Bronchial epithelial cell (primary cell): ENCODE data around the gene TMEM135. TPM values are rescaled to one million over a fixed set of nuclear protein-coding genes. Genes with fewer than 3 reads are reported as not detected.

Source experiments
- DNase-seq: peaks from one replicate; pipeline ENCODE4 v3.0.0-alpha.2; 2010; ENCODE audit warnings: low read depth
- FAIRE-seq: peaks from 2 replicates; lab custom pipeline; 2011; peaks lifted over from hg19 to GRCh38; lab: Jason Lieb, UNC
- H3K27me3 ChIP-seq: 2 replicates; pipeline ENCODE4 v1.5.1; 2011; ENCODE audit warnings: low read length; ENCODE audit not compliant: control insufficient read depth, insufficient read depth
- H3K36me3 ChIP-seq: 2 replicates; pipeline ENCODE4 v1.5.1; 2011; ENCODE audit warnings: low read length; ENCODE audit not compliant: control insufficient read depth, insufficient read depth
- H3K4me3 ChIP-seq: 2 replicates; pipeline ENCODE4 v1.5.1; 2011; ENCODE audit warnings: mild to moderate bottlenecking, low read depth, low read length, control low read depth
- total RNA-seq: library from RNA; depleted of rRNA; stranded (reverse); fragments of >200 nt; gene quantifications from 2 replicates; pipeline ENCODE4 v1.2.1, GENCODE V29; 2014
- TF ChIP-seq, protein P1 (sequence below): IDR thresholded peaks from 2 replicates; pipeline ENCODE4 v1.5.1; 2011; ENCODE audit warnings: mild to moderate bottlenecking, moderate library complexity, low read length, control low read depth, inconsistent platforms; ENCODE audit not compliant: insufficient read depth, severe bottlenecking

Gene TMEM135
- total RNA-seq, 1 donor from 2014 or later = 6.8 TPM

DNA sequence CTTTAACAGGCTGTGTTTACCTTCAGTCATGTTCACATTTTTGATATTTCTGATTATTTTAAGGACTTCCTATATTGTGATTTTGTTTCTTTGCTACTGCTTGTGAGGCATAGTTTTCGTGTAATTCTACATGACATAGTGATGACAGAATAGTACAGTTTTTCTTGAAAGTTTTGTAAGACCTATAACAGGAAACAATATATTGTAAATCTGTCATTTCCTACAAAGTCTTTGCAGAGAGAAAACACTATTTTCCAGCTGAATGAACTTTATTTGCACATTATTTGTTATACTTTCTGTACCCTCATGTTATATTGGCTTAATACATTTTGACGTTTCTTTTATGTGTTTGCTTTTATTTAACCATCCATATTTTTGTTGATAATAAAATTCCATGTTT lies 191.1 kb downstream of the TMEM135 start:
- Histone ChIP-seq H3K4me3 (no peak overlapping the region), H3K27me3 (no peaks in the 10 kb centered on the region), H3K36me3 (no peaks in the 10 kb centered on the region)
- TF ChIP-seq, protein P1, sequence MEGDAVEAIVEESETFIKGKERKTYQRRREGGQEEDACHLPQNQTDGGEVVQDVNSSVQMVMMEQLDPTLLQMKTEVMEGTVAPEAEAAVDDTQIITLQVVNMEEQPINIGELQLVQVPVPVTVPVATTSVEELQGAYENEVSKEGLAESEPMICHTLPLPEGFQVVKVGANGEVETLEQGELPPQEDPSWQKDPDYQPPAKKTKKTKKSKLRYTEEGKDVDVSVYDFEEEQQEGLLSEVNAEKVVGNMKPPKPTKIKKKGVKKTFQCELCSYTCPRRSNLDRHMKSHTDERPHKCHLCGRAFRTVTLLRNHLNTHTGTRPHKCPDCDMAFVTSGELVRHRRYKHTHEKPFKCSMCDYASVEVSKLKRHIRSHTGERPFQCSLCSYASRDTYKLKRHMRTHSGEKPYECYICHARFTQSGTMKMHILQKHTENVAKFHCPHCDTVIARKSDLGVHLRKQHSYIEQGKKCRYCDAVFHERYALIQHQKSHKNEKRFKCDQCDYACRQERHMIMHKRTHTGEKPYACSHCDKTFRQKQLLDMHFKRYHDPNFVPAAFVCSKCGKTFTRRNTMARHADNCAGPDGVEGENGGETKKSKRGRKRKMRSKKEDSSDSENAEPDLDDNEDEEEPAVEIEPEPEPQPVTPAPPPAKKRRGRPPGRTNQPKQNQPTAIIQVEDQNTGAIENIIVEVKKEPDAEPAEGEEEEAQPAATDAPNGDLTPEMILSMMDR = no peak
- FAIRE-seq (no peak), DNase-seq (no peak)

DNA sequence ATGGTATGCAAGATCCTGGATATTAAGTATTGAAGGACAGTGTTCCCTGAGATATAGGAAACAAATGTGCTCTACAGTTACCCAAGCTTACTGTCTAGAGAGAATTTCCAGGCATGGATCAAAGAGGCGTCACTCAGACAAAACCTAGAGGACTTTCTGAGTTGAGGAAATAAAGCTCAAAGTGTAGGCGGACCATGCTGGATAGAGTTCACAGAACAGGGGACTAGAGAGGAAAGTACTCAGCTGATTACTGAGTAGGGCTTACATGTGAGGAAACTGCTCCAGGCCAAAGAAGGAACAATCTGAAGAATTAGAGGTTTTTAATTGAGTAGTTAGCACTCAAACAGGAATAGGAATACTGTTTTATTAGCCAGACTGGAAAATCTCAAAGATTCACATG lies 193.3 kb downstream of the TMEM135 start:
- H3K36me3 ChIP-seq = no peaks in the 10 kb centered on the region
- DNase-seq = no peak
- no peak overlapping the region for H3K4me3 ChIP-seq
- TF ChIP-seq, protein P1 = no peak
- no peaks in the 10 kb centered on the region for H3K27me3 ChIP-seq
- no peak for FAIRE-seq

DNA sequence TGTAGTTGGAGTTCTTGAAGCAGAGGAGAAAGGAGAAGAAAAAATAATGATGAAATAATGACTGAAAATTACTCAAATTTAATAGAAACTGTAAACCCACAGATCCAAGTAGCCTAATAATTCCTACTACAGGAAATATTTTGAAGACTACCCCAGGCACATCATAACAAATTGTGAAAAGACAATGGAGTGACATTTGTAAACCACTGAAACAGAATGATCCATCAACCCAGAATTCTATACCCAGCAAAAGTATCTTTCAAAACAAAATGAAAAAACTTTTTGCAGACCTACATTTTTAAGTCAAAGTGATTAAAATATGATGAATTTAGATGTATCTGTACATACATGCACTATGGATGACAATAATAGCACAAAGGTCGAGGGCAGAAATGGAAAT lies 194.6 kb downstream of the TMEM135 start:
- Histone ChIP-seq H3K4me3 (no peak overlapping the region), H3K27me3 (no peaks in the 10 kb centered on the region), H3K36me3 (no peaks in the 10 kb centered on the region)
- no peak for FAIRE-seq
- no peak for DNase-seq
- TF ChIP-seq, protein P1 = no peak

DNA sequence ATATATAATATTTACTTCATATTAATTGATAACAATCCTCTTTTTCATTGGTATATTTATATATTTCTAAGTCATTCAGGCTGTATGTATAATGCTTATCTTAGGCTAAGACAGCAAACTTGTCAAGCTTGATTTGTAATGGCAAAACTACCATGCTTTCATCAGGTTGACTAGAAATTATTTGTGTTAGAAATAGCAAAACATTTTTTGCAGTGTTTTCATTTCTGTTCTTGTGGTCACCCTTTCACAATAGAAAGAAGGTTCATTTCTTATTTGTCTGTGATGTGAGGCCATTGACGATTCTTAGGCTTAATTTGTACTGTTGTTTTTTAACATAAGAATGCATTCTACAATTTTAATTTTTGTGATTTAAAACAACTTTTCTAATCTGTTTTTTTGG lies 197.6 kb downstream of the TMEM135 start:
- no peaks in the 10 kb centered on the region for H3K27me3 ChIP-seq
- H3K36me3 ChIP-seq = no peaks in the 10 kb centered on the region
- no peak for FAIRE-seq
- no peak for DNase-seq
- TF ChIP-seq, protein P1 = no peak
- H3K4me3 ChIP-seq = no peak overlapping the region

DNA sequence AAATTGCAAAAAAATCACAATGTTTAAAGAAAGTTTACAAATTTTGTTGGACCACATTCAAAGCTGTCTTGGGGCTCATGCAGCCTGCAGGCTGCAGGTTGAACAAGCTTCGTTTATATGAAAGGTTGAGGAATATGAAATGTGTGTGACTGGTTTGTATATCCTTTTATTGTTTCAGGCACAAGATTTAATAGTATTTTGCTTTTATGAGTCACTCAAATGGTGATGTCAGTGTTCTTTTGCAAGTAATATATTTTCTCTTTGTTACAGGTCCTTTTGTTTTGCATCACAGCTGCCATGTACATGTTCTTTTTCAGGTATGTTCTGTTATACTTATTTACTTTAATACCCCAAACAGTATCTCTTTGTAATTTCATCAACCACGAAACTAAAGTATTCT lies 198.6 kb downstream of the TMEM135 start:
- FAIRE-seq (no peak), DNase-seq (peak; percentile 5)
- no peaks in the 10 kb centered on the region for H3K27me3 ChIP-seq
- TF ChIP-seq, protein P1 = no peak
- no peak overlapping the region for H3K4me3 ChIP-seq
- no peaks in the 10 kb centered on the region for H3K36me3 ChIP-seq

DNA sequence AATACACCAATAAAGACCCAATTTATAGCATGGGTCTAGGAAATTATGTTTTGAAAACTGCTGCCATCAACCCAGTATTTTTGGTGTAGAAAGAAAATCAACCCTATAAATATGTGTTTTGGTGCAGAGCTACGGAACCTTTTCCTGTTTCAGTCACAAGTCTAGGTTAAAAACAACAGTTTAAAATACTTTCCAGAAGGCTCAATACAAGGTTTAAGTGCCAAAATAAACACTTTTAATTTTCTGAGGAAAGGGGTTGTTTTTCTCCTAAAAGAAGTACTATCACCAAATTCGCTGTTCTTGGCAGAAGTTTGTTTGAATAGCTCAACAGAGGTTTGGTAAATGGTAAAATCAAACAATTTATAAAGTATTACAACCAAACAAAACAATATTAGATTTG lies 201.3 kb downstream of the TMEM135 start:
- H3K27me3 ChIP-seq = no peaks in the 10 kb centered on the region
- TF ChIP-seq, protein P1 = no peak
- no peak for DNase-seq
- H3K36me3 ChIP-seq = no peaks in the 10 kb centered on the region
- no peak overlapping the region for H3K4me3 ChIP-seq
- no peak for FAIRE-seq
